ENCODE measurements around the gene TJP2.

GRCh38 chr9:69165581-69165980 is 8.5 kb upstream of the TJP2 start:
- TF ChIP-seq CTCF (conservative IDR thresholded peaks at IDR 0.05; ENCODE audit: low read depth, low read length): no peak
- no peak for TF ChIP-seq EZH2phosphoT487 (IDR thresholded peaks at IDR 0.05; ENCODE audit: borderline replicate concordance, low read length)

Measured in PC-3 (cell line).